ENCODE data around the gene ZNF772.
"Not testable (repeated sequence)": the region's sequence is repeated elsewhere in the genome, so short reads cannot be mapped to it uniquely, and the experiment has no call there.

ZNF772 gene

GRCh38 chr19:57477191-57478008, at the start of gene ZNF772:
TSS of gene ZNF772 (minus strand) at chr19:57477566. CDS start at chr19:57477309, 257 bp downstream.
- no peak for DNase-seq (ENCODE audit: low spot score)

DNA sequence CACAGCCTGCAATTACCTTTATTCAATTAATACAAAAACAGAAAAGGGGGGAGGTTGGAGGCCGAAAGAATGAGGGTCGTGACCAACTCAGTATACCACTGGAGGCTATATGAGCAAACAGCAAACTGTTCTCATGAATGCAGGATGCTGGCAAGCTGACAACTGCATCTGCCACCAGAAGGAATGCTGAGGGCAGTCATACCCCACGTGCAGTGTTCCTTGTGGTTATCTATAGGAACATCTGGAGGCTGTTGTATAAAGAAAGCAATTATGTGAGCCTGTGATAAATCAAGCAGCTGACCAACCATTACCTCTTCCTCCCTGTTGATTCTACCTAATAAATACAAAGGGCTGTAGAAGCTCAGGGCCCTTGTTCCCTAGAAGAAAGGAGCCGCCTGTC, 40.7 kb upstream of the ZNF772 start:
- not testable (repeated sequence) for DNase-seq (ENCODE audit: low spot score)

DNA sequence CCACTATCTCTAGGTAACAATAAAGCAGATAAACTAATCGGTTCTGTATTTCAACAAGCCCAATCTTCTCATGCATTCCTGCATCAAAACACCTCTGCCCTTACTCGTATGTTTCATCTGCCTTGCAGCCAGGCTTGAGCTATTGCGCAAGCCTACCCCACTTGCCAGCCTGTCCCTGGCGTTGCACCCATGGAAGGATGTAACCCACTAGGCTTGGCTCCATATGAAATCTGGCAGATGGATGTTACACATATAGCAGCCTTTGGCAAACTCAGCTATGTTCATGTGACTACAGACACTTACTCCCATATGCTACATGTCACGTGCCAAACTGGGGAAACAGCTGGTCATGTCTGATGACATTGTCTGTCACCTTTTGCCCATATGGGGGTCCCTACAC, 37.9 kb upstream of the ZNF772 start:
- DNase-seq (ENCODE audit: low spot score), result no peak

DNA sequence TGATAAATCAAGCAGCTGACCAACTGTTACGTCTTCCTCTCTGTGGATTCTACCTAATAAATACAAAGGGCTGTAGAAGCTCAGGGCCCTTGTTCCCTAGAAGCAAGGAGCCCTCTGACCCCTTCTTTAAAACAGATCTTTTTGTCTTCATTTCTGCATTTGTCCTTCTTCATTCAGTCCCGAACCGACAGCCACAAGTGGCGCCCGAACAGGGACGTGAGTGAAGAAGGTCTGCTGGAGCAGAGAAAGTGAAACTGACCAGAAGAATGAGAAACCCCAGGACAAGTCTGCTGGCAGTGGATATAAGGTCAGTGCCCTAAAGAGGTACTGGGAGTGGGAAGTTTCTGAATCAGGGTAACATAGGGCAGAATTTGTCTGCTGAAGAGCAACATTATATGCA, 35.5 kb upstream of the ZNF772 start:
- no peak for DNase-seq (ENCODE audit: low spot score)

- DNase-seq (ENCODE audit: low spot score), result no peak
These were observed 34.1 kb upstream of the ZNF772 start for GRCh38 chr19:57511484-57511883.

GRCh38 chr19:57506163-57506562, 28.8 kb upstream of the ZNF772 start:
- no peak for DNase-seq (ENCODE audit: low spot score)

GRCh38 chr19:57500400-57500799, 23.0 kb upstream of the ZNF772 start:
- peak; percentile 21 for DNase-seq (ENCODE audit: low spot score)

- DNase-seq (ENCODE audit: low spot score), result peak; percentile 89
These were observed 22.5 kb upstream of the ZNF772 start, which contains the start of gene ZNF773 for GRCh38 chr19:57499680-57500395. TSS of gene ZNF773 (plus strand) at chr19:57499938. CDS start at chr19:57500081, 143 bp downstream.

DNA sequence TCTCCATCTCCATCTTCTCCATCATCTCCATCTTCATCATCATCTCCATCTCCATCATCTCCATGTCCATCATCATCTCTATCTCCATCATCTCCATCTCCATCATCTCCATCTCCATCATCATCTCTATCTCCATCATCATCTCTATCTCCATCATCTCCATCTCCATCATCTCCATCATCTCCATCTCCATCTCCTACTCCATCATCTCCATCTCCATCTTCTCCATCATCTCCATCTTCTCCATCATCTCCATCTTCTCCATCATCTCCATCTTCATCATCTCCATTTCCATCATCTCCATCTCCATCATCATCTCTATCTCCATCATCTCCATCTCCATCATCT, 21.9 kb upstream of the ZNF772 start:
- DNase-seq (ENCODE audit: low spot score), result not testable (repeated sequence)

DNA sequence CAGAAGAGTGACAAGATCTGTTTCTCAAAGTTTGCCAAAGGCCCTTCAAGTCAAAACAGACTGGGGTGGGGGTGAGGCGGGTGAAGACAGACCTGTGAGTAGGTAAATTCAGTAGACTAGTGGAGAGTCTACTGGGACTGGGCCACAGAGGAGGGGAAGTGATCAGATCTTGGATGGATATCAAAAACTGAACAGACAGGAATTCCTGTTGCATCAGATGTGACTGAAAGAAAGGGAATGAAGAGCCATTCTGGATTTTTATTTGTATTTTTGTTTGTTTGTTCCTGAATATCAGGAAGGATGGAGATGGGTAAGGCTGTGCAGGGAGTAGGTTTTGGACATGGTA, 10.9 kb upstream of the ZNF772 start:
- not testable (repeated sequence) for DNase-seq (ENCODE audit: low spot score)

- DNase-seq (ENCODE audit: low spot score), result peak; percentile 83
These were observed 10.3 kb upstream of the ZNF772 start, which contains the start of gene ZNF419 for GRCh38 chr19:57487477-57488298. TSS of gene ZNF419 (plus strand) at chr19:57487750. CDS start at chr19:57487951, 201 bp downstream.

GRCh38 chr19:57473646-57474045, 3.7 kb downstream of the ZNF772 start:
- no peak for DNase-seq (ENCODE audit: low spot score)

DNA sequence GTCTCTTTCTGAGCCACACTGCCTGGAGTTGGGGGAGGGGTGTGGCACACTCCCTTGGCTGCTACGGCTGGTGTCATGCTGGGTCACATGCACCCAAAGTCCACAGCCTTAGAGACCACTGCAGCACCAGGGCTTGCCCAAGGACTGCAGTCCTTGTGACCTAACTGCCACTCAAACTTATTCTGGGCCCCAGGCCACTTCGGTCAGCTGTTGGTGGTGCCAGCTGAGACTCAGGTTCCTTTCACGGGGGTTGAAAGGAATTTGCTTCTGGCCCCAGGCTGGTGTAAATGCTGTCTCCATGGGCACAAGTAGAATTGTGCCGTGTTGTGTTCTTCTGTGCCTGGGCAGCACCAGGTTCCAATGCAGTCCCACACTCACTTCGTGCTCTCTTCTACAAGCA, 10.9 kb downstream of the ZNF772 start:
- DNase-seq (ENCODE audit: low spot score), result no peak

- peak; percentile 74 for DNase-seq (ENCODE audit: low spot score)
These were observed 11.5 kb downstream of the ZNF772 start for GRCh38 chr19:57465680-57466381.

GRCh38 chr19:57452307-57452706, 25.1 kb downstream of the ZNF772 start:
- no peak for DNase-seq (ENCODE audit: low spot score)

DNA sequence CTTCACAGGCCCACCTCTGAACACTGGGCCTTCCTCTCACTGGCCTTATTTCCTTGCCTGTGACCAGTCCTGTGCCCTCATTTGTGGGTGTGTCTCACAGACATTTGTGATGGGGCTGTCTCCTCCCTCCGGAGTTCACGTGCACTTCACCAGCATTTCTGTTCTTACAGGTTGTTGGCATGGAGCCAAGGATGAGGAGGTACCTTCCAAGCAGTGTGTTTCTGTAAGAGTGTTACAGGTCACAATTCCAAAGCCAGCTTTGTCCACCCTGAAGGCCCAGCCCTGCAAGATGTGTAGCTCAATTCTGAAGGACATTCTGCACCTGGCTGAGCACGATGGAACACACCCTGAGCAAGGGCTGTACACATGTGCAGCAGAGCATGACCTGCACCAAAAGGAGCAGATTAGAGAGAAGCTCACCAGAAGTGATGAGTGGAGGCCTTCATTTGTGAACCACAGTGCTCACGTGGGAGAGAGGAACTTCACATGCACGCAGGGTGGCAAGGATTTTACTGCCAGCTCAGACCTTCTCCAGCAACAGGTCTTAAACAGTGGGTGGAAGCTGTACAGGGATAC, 34.2 kb downstream of the ZNF772 start:
- DNase-seq (ENCODE audit: low spot score), result no peak

DNA sequence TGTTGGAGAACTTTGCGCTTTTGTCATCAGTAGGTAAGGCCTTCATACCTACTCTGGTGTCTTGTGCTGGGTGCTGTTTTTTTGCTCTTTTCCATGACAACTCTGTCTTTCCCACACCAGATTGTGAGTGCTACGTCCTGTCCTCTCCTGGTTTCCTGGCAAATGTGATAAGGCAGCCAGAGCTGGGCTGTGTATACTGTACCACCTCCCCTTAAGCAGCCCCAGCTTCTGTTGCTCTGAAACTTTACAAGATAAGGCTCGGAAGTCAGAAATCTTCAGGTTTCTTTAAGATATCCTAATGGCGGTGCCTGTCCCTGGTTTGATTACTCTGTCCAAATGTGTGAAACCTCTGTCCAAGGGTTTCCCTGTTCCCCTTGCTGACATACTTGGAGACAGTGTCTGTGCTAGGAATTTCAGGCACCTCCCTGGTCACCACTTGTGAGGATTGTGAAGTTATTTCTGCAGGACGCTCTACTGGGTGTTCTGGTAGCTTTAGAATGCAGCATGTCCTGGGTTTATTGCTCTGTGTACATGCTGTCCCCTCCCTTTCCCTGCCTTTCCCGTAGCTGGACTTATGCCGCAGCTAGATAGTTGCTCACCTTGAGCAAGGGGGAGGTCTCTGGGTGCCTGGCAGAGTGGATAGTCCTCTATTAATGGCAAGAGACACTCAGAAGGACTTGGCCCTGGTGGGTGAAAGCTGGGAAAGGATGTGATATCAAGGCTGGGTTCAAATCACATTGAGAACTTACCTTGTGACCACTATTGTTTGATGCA, 35.2 kb downstream of the ZNF772 start:
- DNase-seq (ENCODE audit: low spot score), result no peak

- no peak for DNase-seq (ENCODE audit: low spot score)
These were observed 38.4 kb downstream of the ZNF772 start for GRCh38 chr19:57438925-57439324.

GRCh38 chr19:57437931-57438330, 39.4 kb downstream of the ZNF772 start:
- DNase-seq (ENCODE audit: low spot score), result peak; percentile 12

DNA sequence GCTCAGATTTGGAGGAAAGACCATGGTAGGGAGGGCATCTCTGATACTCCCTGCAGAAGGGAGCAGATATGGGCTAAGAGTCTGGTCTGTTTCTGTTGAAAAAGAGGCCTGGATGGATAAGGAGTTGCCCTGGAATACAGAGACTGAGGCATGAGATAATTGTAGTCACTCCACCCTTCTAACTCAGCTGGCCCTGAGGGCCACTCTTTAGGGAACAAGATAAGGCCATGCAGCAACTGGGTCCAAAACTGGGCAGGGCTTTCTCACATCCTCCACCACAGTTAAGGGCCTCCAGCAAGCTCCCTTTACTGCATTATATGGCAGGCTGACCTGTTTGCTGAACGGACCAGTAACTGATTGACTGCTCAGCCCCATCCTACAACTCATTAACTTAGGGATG, 40.9 kb downstream of the ZNF772 start:
- peak; percentile 20 for DNase-seq (ENCODE audit: low spot score)

All from RKO (cell line).